Thyroid gland (tissue), 4 donors: ENCODE measurements around the gene SLC22A13.

Experiments used
- CTCF ChIP-seq, 6 experiments: fragments of 200-600 bp in 3 of 6; fragments of 450-650 bp in 3 of 6; sonication (generic) in 3 of 6; IDR thresholded peaks; one replicate each; pipeline ENCODE4 v1.5.1; 2016 to 2019; ENCODE audit warnings: antibody characterized with exemption in 6 of 6, mild to moderate bottlenecking in 2 of 6, inconsistent platforms in 1 of 6, moderate library complexity in 1 of 6
- POLR2A ChIP-seq, 2 donors: fragments of 450-650 bp; IDR thresholded peaks; one replicate each; pipeline ENCODE4 v1.6.1; 2017; ENCODE audit warnings: antibody characterized with exemption in 2 of 2, mild to moderate bottlenecking in 2 of 2, moderate library complexity in 1 of 2

GRCh38 chr3:38281895-38282686 lies 16.5 kb downstream of the SLC22A13 start, which contains the start of gene SLC22A14:
- TF ChIP-seq POLR2A (IDR thresholded peaks at IDR 0.05) = no peak
- TF ChIP-seq CTCF (IDR thresholded peaks at IDR 0.05) = no peak
